ENCODE measurements around the gene OGDH.

Gene OGDH

GRCh38 chr7:44617225-44617890 is 10.9 kb downstream of the OGDH start:
- H3K27ac ChIP-seq (ENCODE audit: poor library complexity, severe bottlenecking) = peak overlapping the region; percentile 17

GRCh38 chr7:44618045-44618444 is 11.6 kb downstream of the OGDH start:
- Histone ChIP-seq H3K27me3 (ENCODE audit: insufficient read depth, poor library complexity, severe bottlenecking) (no peaks in the 10 kb centered on the region), H3K4me3 (ENCODE audit: severe bottlenecking) (no peak overlapping the region), H3K27ac (ENCODE audit: poor library complexity, severe bottlenecking) (peak overlapping the region; percentile 17), H3K4me1 (ENCODE audit: insufficient read depth, poor library complexity, severe bottlenecking) (peaks cover 38% of the 10 kb centered on the region), H3K36me3 (ENCODE audit: low read depth) (peaks cover 20% of the 10 kb centered on the region), H3K9me3 (ENCODE audit: severe bottlenecking) (no peaks in the 10 kb centered on the region)
- ATAC-seq (ENCODE audit: low read depth) = no peak
- no peak for DNase-seq (ENCODE audit: low spot score)
- TF ChIP-seq CTCF (IDR thresholded peaks at IDR 0.05; ENCODE audit: poor library complexity, severe bottlenecking) = no peak

More at GRCh38 chr7:44617225-44617890, 10.9 kb downstream of the OGDH start:
- Histone ChIP-seq H3K4me3 (ENCODE audit: severe bottlenecking) (no peak overlapping the region), H3K36me3 (ENCODE audit: low read depth) (peaks cover 17% of the 10 kb centered on the region), H3K27me3 (ENCODE audit: insufficient read depth, poor library complexity, severe bottlenecking) (no peaks in the 10 kb centered on the region), H3K9me3 (ENCODE audit: severe bottlenecking) (no peaks in the 10 kb centered on the region), H3K4me1 (ENCODE audit: insufficient read depth, poor library complexity, severe bottlenecking) (peaks cover 38% of the 10 kb centered on the region)
- no peak for TF ChIP-seq CTCF (IDR thresholded peaks at IDR 0.05; ENCODE audit: poor library complexity, severe bottlenecking)
- no peak for DNase-seq (ENCODE audit: low spot score)
- ATAC-seq (ENCODE audit: low read depth) = peak; percentile 48; the same call in 2 of the 3 replicates

- peaks cover 20% of the 10 kb centered on the region for H3K36me3 ChIP-seq (ENCODE audit: low read depth)
- H3K27me3 ChIP-seq (ENCODE audit: insufficient read depth, poor library complexity, severe bottlenecking) = no peaks in the 10 kb centered on the region
- H3K27ac ChIP-seq (ENCODE audit: poor library complexity, severe bottlenecking) = peak overlapping the region; percentile 17
- no peaks in the 10 kb centered on the region for H3K9me3 ChIP-seq (ENCODE audit: severe bottlenecking)
- no peak for DNase-seq (ENCODE audit: low spot score)
- no peak overlapping the region for H3K4me3 ChIP-seq (ENCODE audit: severe bottlenecking)
- H3K4me1 ChIP-seq (ENCODE audit: insufficient read depth, poor library complexity, severe bottlenecking) = peaks cover 38% of the 10 kb centered on the region
- TF ChIP-seq CTCF (IDR thresholded peaks at IDR 0.05; ENCODE audit: poor library complexity, severe bottlenecking) = no peak
- ATAC-seq (ENCODE audit: low read depth) = peak; percentile 49
These were observed 12.3 kb downstream of the OGDH start for GRCh38 chr7:44618753-44619152.

GRCh38 chr7:44621034-44621749 is 14.8 kb downstream of the OGDH start:
- Histone ChIP-seq H3K27me3 (ENCODE audit: insufficient read depth, poor library complexity, severe bottlenecking) (no peaks in the 10 kb centered on the region), H3K4me1 (ENCODE audit: insufficient read depth, poor library complexity, severe bottlenecking) (peaks cover 38% of the 10 kb centered on the region), H3K27ac (ENCODE audit: poor library complexity, severe bottlenecking) (peak overlapping the region; percentile 1), H3K4me3 (ENCODE audit: severe bottlenecking) (no peak overlapping the region), H3K36me3 (ENCODE audit: low read depth) (peaks cover 37% of the 10 kb centered on the region), H3K9me3 (ENCODE audit: severe bottlenecking) (no peaks in the 10 kb centered on the region)
- no peak for DNase-seq (ENCODE audit: low spot score)
- ATAC-seq (ENCODE audit: low read depth) = peak; percentile 61; the same call in 2 of the 3 replicates
- no peak for TF ChIP-seq CTCF (IDR thresholded peaks at IDR 0.05; ENCODE audit: poor library complexity, severe bottlenecking)

- no peak for DNase-seq (ENCODE audit: low spot score)
- Histone ChIP-seq H3K4me1 (ENCODE audit: insufficient read depth, poor library complexity, severe bottlenecking) (peaks cover 38% of the 10 kb centered on the region), H3K27ac (ENCODE audit: poor library complexity, severe bottlenecking) (peak overlapping the region; percentile 1), H3K36me3 (ENCODE audit: low read depth) (peaks cover 43% of the 10 kb centered on the region), H3K4me3 (ENCODE audit: severe bottlenecking) (no peak overlapping the region), H3K9me3 (ENCODE audit: severe bottlenecking) (no peaks in the 10 kb centered on the region), H3K27me3 (ENCODE audit: insufficient read depth, poor library complexity, severe bottlenecking) (no peaks in the 10 kb centered on the region)
- TF ChIP-seq CTCF (IDR thresholded peaks at IDR 0.05; ENCODE audit: poor library complexity, severe bottlenecking) = no peak
- ATAC-seq (ENCODE audit: low read depth) = no peak
These were observed 15.3 kb downstream of the OGDH start for GRCh38 chr7:44621750-44622103.
